GM18508 (cell line): ENCODE measurements around the gene CUTA.
"Not testable (repeated sequence)": the region's sequence is repeated elsewhere in the genome, so short reads cannot be mapped to it uniquely, and the experiment has no call there.

Experiments used
- ATAC-seq: cut with Tn5 transposase; IDR thresholded peaks from one replicate; pipeline ENCODE4 v1.9.1; 2021; ENCODE audit warnings: moderate number of reproducible peaks; ENCODE audit not compliant: insufficient read depth, unreplicated experiment

CUTA gene

GRCh38 chr6:33410711-33411631 is 6.9 kb downstream of the CUTA start, which contains the start of gene PHF1:
Gene PHF1 (plus strand): TSS chr6:33411014. CDS start chr6:33412264, 1,250 bp downstream.
- no peak for ATAC-seq

- peak; percentile 44 for ATAC-seq
Measured at GRCh38 chr6:33410050-33410710, 7.7 kb downstream of the CUTA start.

- no peak for ATAC-seq
Measured at GRCh38 chr6:33407132-33407718, 10.7 kb downstream of the CUTA start.

- no peak for ATAC-seq
Measured at GRCh38 chr6:33406126-33406525, 11.8 kb downstream of the CUTA start.

GRCh38 chr6:33405386-33405940 is 12.4 kb downstream of the CUTA start:
- no peak for ATAC-seq

- no peak for ATAC-seq
Measured at GRCh38 chr6:33404884-33405283, 13.0 kb downstream of the CUTA start.

GRCh38 chr6:33399881-33400280 is 18.0 kb downstream of the CUTA start:
- ATAC-seq: not testable (repeated sequence)

- not testable (repeated sequence) for ATAC-seq
Measured at GRCh38 chr6:33398601-33399000, 19.3 kb downstream of the CUTA start.

- no peak for ATAC-seq
Measured at GRCh38 chr6:33397541-33397940, 20.4 kb downstream of the CUTA start.

- no peak for ATAC-seq
Measured at GRCh38 chr6:33392979-33393378, 24.9 kb downstream of the CUTA start.

- no peak for ATAC-seq
Measured at GRCh38 chr6:33392595-33392948, 25.3 kb downstream of the CUTA start.

GRCh38 chr6:33391922-33392594 is 25.8 kb downstream of the CUTA start:
- no peak for ATAC-seq

- ATAC-seq: peak; percentile 56
Measured at GRCh38 chr6:33391278-33391921, 26.5 kb downstream of the CUTA start, which contains the start of gene KIFC1. Gene KIFC1 (plus strand): TSS chr6:33391823. CDS start chr6:33391986, 163 bp downstream.

- ATAC-seq: no peak
Measured at GRCh38 chr6:33390767-33391277, 27.1 kb downstream of the CUTA start.

- no peak for ATAC-seq
Measured at GRCh38 chr6:33390173-33390572, 27.7 kb downstream of the CUTA start.

- ATAC-seq: no peak
Measured at GRCh38 chr6:33384581-33385020, 33.3 kb downstream of the CUTA start.

GRCh38 chr6:33383427-33384185 is 34.3 kb downstream of the CUTA start:
- no peak for ATAC-seq

- no peak for ATAC-seq
Measured at GRCh38 chr6:33380272-33380981, 37.5 kb downstream of the CUTA start.
